ENCODE data around the gene SOCS1. TPM values are rescaled to one million over a fixed set of nuclear protein-coding genes. Genes with fewer than 3 reads are reported as not detected.

The SOCS1 gene
- total RNA-seq, 1 donor, result 1.1 TPM

DNA sequence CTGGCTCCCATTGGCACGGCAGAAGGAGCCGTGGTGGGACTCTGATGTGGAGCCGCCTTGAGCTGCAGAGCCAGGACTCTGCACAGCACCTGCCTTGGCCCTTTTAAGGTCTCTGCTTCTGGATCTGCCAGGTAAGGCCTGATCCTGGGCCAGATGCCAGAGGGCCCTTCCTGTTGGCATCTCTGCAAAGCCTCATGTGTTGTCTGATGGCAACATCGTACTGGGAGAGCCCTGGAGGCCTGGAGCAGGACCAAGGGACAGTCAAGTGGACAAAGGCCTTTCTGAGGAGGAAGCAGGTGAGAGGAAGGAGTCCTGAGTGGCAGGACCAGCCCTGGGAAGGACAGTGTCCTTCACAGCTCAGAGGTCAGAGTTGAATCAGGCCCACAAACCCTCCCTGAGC is 26.1 kb downstream of the SOCS1 start:
- Histone ChIP-seq H3K9me3 (ENCODE audit: low read depth, low read length) (no peaks in the 10 kb centered on the region), H2AFZ (ENCODE audit: low read length) (no peak overlapping the region), H3K4me3 (ENCODE audit: insufficient read depth, low read length) (no peak overlapping the region), H3K4me1 (ENCODE audit: insufficient read depth, low read length) (no peaks in the 10 kb centered on the region), H3K4me2 (ENCODE audit: insufficient read depth, low read length) (no peak overlapping the region), H3K27me3 (ENCODE audit: insufficient read depth, low read length) (no peaks in the 10 kb centered on the region), H3K79me2 (ENCODE audit: insufficient read depth, low read length) (no peaks in the 10 kb centered on the region), H3K27ac (ENCODE audit: low read depth, low read length) (no peak overlapping the region), H3K36me3 (ENCODE audit: insufficient read depth, low read length) (no peaks in the 10 kb centered on the region), H4K20me1 (ENCODE audit: insufficient read depth, low read length) (no peaks in the 10 kb centered on the region)
- DNase-seq (ENCODE audit: insufficient read length, low spot score, missing footprints), result no peak
- TF ChIP-seq, protein P1, sequence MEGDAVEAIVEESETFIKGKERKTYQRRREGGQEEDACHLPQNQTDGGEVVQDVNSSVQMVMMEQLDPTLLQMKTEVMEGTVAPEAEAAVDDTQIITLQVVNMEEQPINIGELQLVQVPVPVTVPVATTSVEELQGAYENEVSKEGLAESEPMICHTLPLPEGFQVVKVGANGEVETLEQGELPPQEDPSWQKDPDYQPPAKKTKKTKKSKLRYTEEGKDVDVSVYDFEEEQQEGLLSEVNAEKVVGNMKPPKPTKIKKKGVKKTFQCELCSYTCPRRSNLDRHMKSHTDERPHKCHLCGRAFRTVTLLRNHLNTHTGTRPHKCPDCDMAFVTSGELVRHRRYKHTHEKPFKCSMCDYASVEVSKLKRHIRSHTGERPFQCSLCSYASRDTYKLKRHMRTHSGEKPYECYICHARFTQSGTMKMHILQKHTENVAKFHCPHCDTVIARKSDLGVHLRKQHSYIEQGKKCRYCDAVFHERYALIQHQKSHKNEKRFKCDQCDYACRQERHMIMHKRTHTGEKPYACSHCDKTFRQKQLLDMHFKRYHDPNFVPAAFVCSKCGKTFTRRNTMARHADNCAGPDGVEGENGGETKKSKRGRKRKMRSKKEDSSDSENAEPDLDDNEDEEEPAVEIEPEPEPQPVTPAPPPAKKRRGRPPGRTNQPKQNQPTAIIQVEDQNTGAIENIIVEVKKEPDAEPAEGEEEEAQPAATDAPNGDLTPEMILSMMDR (IDR thresholded peaks at IDR 0.05; ENCODE audit: extremely low read depth, low read depth, low read length), result no peak

DNA sequence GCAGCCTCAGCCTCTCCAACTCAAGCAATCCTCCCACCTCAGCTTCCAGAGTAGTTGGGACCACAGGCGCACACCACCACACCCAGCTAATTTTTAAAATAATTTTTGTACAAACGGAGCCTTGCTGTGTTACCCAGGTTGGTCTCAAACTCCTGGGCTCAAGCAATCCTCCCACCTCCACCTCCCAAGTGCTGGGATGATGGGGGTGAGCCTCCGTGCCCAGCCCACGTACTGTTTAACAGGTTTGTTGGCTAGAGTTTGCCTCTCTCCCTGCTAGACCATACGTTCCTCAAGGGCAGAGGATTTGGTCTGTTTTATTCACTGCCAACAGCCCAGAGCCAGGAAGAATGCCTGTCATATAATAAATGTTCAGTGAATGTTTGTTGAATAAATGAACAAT is 26.6 kb downstream of the SOCS1 start:
- Histone ChIP-seq H3K4me3 (ENCODE audit: insufficient read depth, low read length) (no peak overlapping the region), H3K27ac (ENCODE audit: low read depth, low read length) (no peak overlapping the region), H4K20me1 (ENCODE audit: insufficient read depth, low read length) (no peaks in the 10 kb centered on the region), H3K27me3 (ENCODE audit: insufficient read depth, low read length) (no peaks in the 10 kb centered on the region), H3K4me2 (ENCODE audit: insufficient read depth, low read length) (no peak overlapping the region), H3K4me1 (ENCODE audit: insufficient read depth, low read length) (no peaks in the 10 kb centered on the region), H3K36me3 (ENCODE audit: insufficient read depth, low read length) (no peaks in the 10 kb centered on the region), H3K79me2 (ENCODE audit: insufficient read depth, low read length) (no peaks in the 10 kb centered on the region), H3K9me3 (ENCODE audit: low read depth, low read length) (no peaks in the 10 kb centered on the region), H2AFZ (ENCODE audit: low read length) (no peak overlapping the region)
- TF ChIP-seq, protein P1 (IDR thresholded peaks at IDR 0.05; ENCODE audit: extremely low read depth, low read depth, low read length), result no peak
- DNase-seq (ENCODE audit: insufficient read length, low spot score, missing footprints), result no peak

DNA sequence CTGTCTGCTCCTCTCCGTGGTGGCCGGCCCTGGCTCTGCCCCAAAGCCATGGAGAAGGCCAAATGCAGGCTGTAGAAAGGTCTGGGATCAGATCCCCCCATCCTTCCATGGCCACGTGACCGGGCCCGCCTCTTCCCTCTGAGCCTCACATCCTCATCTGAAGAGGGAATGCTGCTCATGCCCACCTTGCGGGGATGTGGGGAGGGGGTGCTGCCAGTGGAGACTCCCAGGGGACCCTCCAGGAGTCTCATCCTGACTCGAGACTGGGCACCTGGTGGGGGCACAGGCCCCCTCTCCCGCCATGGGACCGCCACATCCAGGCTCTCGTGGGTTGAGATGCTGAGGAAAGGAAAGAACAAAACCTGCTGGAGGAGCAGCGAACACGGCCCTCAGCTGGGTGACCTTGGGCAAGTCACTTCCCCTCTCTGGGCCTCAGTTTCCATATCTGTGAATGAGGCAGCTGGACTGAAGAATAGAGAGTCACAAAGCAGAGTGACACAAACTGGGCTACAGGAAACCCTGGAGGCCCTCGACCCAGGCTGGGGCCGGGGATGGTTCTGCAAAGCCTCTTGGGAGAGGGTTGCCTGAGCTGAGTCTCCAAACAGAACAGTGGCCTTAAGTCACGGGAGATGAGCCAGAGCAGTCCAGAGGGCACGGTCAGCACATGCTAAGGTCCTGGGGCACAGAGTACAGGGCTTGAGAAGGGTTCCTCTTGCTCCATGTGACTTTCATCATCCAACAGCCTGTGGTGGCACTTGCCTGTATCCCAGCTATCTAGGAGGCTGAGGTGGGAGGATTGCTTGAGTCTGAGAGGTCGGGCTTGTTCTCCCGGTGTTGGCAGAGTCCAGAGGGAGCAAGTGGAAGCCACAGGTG is 30.1 kb downstream of the SOCS1 start:
- H3K27me3 ChIP-seq (ENCODE audit: insufficient read depth, low read length), result no peaks in the 10 kb centered on the region
- H3K4me1 ChIP-seq (ENCODE audit: insufficient read depth, low read length), result no peaks in the 10 kb centered on the region
- H2AFZ ChIP-seq (ENCODE audit: low read length), result peak overlapping the region; percentile 92
- peak overlapping the region; percentile 62 for H3K4me3 ChIP-seq (ENCODE audit: insufficient read depth, low read length)
- H3K9me3 ChIP-seq (ENCODE audit: low read depth, low read length), result no peaks in the 10 kb centered on the region
- DNase-seq (ENCODE audit: insufficient read length, low spot score, missing footprints), result no peak
- H3K27ac ChIP-seq (ENCODE audit: low read depth, low read length), result no peak overlapping the region
- TF ChIP-seq, protein P1 (IDR thresholded peaks at IDR 0.05; ENCODE audit: extremely low read depth, low read depth, low read length), result no peak
- H3K36me3 ChIP-seq (ENCODE audit: insufficient read depth, low read length), result no peaks in the 10 kb centered on the region
- H3K4me2 ChIP-seq (ENCODE audit: insufficient read depth, low read length), result peak overlapping the region; percentile 77
- no peaks in the 10 kb centered on the region for H3K79me2 ChIP-seq (ENCODE audit: insufficient read depth, low read length)
- H4K20me1 ChIP-seq (ENCODE audit: insufficient read depth, low read length), result no peaks in the 10 kb centered on the region

DNA sequence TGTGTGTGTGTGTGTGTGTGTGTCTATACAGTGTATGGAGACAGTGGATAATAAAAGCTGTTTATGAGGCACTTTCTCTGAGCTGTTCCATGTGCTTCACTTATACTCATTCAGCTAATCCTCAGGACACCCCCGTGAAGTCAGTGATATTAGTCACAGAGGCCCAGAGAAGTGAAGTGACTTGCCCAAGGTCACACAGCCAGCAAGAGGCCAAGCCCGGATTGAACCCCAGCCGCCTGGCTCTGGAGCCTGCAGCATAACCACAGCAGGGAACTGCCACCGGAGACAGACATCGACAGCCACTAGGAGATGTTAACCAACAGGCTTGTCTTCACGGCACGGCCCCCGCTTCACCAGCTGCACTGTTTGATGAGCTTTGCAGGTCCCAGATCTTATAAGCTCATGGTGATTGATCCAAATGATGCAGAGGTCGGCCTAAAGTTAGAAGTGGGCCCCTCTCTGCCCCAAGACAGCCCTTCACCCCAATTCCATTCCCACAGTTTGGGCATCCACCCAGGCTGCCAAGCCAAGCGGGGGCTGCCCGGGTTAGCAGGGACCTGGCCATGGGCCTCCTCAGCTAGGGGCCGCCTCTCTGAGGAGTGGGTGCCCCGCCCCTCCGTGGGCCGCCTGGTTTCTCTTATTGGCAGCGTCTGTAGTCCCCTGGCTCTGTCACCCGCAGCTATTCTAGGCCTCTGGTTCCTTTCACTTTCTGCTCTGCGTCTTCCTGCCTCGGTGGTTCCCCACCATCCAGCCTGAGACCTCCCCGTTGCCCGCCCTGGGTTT is 30.9 kb downstream of the SOCS1 start:
- Histone ChIP-seq H3K27me3 (ENCODE audit: insufficient read depth, low read length) (peaks cover 3% of the 10 kb centered on the region), H3K4me3 (ENCODE audit: insufficient read depth, low read length) (peak overlapping the region; percentile 62), H2AFZ (ENCODE audit: low read length) (peak overlapping the region; percentile 92), H4K20me1 (ENCODE audit: insufficient read depth, low read length) (no peaks in the 10 kb centered on the region), H3K79me2 (ENCODE audit: insufficient read depth, low read length) (no peaks in the 10 kb centered on the region), H3K36me3 (ENCODE audit: insufficient read depth, low read length) (no peaks in the 10 kb centered on the region), H3K4me1 (ENCODE audit: insufficient read depth, low read length) (no peaks in the 10 kb centered on the region), H3K4me2 (ENCODE audit: insufficient read depth, low read length) (peak overlapping the region; percentile 77), H3K9me3 (ENCODE audit: low read depth, low read length) (no peaks in the 10 kb centered on the region), H3K27ac (ENCODE audit: low read depth, low read length) (no peak overlapping the region)
- DNase-seq (ENCODE audit: insufficient read length, low spot score, missing footprints), result peak; percentile 82
- TF ChIP-seq, protein P1 (IDR thresholded peaks at IDR 0.05; ENCODE audit: extremely low read depth, low read depth, low read length), result no peak
